GM19193 (cell line): ENCODE data around the gene DDIT3.

Experiments
- POLR2A ChIP-seq: IDR thresholded peaks from 4 replicates; pipeline ENCODE4 v1.6.1; 2011; ENCODE audit not compliant: insufficient read depth, insufficient read length; ENCODE audit errors: extremely low read depth

The DDIT3 gene

DNA sequence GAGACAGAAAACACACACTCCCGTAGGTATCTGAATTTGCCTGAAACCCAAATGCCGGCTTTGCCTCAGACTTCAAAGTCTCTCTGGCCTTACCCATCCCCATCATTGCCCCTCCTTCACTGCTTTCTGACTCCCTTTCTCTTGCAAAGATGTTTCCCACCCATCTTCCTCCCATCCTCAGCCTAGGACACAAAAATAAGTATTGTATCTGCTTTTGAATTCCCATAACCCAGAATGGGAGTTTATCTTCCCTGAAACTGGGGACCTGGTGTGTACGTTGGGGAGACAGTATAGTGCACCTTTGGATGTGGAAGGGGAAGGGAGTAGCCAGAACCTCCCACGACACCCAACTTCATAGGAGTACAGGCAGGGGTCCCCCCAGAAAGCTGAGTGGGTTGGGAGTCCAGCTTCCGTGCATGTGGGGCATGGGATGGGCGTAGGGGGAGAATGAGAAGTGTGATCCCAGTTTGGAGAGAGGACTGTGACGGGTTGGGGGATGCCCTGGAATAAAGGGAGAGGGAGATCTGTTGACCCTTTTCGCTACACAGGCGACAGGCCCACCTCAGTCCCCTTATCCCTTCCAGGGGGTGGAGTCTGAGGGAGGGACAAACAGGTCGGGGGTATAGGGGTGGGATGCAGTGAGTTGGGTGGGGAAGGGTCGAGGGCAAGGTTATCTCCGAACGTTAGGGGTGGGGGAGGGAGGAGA, 29.0 kb upstream of the DDIT3 start:
- no peak for TF ChIP-seq POLR2A

DNA sequence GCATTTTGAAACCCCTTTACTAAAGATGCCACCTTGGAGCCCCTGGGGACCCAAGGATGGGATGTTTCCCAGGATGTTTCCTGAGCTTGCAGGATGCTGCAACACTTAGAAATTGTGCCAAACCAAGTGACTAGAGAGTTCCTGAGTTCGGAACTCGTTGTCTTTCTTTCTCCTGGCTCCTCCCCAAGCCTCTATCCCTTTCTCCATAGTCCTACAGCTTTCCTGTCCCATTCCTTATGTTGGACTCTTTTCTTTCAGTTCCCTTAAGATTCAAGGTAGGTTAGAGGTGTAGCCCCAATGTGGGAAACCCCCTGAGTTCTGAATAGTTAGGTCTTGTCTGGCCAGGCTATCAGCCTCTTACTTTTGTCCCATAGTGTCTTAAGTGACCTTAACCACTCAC, 28.2 kb upstream of the DDIT3 start:
- TF ChIP-seq POLR2A = no peak

DNA sequence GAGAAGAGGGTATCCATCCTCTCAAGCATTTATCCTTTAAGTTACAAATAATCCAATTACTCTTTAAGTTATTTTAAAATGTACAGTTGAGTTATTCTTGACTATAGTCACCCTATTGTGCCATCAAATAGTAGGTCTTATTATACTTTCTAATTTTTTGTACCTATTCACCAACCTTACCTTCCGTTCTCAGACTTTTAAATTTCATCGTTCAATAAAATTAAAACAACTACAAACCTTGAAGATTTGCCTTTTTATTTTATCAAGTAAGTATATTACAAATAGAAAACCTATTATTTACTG, 27.6 kb upstream of the DDIT3 start:
- no peak for TF ChIP-seq POLR2A

DNA sequence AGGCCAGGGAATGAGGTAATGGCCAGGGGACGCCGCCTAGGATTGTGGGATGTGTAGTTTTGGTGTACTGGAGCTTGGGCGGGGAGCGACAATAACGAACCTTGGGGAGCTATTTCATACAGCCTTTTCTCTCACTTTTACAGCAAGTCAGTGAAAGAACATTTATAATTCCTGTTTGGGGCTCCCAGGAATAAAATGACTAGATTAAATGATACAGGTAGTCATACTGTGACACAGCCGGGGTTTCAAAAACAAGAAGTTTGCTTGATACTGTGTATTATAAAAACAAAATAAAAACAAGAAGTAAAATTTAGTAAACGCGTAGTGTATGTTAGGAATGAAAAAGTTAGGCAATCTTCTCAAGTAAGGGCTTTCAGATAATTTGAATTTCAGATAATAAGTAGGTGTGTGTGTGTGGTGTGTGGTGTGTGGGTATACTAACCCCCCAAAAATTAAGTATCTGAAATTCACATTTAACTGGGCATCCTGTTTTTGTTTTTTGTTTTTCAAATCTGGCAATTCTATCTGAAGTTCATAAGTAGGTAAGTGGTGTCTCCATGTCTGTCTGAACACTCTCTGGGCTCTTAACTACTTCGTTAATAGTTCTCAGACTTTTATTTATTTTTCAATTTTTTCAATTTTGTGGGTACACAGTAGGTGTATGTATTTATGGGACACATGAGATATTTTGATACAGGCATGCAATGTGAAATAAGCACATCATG, 27.1 kb upstream of the DDIT3 start:
- no peak for TF ChIP-seq POLR2A

DNA sequence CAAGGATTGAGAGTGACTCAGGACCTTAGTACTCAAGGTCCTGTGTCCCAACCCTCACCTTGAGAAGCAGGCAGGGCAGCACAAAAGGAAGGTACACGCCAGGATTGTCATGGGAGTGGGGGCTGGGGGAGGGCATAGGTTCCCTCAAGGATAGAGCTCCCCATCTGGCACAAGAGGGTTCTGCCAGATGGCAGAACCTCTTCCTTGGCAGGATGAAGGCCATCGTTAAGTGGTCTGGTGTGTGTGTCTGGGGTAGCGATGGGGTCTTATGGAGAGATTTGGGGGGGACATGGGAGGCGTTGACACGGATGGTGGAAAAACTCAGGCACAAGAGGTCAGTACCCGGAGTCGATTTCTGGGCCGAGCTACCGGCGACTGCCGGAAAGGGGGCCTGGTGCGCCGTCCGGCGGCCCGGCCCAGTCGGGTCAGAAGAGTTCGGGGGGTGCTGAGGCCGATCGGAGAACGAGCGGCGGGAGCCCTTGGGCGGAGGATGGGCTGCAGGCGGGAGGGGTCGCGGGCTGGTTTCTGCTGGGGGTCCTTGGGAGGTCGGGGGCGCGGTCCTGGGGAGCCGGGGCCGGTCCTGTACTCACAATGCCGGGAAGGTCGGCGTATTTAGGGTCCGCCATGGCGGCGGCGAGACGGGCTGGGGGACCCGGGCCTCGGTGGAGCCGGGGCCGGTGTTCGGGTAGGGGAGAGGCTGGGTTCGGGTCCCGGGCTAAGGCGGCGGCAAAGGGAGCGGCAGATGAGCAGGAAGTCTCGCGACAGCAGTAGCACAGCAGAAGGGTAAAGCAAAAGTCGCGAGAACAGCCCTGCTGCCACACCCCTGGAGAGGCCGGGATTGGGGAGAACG, 26.3 kb upstream of the DDIT3 start, which contains the start of gene DCTN2:
DCTN2 (minus strand) TSS at position 755 of the 850 bp plus-strand sequence; CDS start at position 626, 129 bp downstream.
- peak; percentile 59 for TF ChIP-seq POLR2A

DNA sequence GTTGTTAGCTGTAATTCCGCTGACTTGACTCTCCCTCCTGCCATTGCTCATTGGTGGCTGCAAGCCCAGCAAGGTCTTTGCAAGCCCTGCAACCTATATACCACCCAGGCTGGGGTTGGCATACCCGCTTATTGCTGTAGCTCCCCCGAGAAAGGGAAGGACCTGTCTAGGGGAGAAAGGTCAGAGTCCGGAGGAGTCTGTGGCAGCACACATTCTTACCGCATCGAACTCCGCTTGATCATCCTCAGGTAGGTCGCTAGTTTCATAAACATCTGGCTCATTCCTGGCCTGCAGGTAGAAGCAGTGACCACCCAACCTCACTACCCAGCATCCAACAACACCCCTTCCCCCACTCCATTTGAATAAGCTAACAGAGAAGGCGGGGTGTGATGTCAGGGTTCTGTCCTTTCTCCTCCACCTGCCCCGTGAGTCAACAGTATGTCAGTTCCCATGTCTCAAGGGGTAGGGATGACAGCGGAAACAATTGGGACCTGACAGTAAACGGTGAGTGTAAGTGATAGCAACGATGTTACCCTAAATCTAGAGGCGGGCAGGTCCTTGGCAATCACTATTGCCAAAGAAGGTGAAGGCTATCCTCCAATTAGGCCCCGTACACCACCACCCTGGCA, 25.6 kb upstream of the DDIT3 start:
- no peak for TF ChIP-seq POLR2A

DNA sequence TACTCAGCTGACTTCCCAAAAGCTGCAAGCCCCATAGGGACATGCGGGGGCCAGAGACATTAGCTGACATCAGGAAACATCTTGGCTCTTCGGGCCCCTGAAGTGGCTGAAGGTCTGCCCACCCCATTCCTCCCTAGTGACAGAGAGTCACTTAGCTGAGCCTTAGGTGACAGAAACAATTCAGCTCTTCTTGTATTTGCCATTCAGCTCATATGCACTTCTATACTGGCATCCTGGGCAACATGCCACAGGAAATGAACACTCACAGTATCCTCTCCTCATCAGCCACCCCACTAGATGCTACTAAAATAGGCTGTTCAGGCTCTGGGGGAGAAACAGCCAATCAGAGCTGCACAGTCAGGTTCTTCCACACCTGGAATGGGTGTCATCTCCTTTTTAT, 23.3 kb upstream of the DDIT3 start:
- TF ChIP-seq POLR2A = no peak

DNA sequence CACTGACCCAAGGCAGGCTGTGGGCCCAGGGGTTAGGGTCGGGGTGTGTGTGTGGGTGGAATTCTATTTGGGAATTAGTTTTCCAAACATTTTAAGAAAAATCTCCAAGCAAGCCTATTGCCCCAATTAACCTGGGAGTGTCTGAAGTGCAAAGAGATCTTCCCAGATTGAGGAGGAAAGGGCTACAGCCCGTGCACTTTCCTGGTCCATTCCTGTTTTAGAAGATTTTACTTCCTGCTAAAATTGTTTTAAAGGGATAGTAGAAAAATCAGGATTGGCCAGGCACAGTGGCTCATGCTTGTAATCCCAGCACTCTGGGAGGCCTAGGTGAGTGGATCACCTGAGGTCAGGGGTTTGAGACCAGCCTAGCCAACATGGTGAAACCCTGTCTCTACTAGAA, 21.4 kb upstream of the DDIT3 start:
- no peak for TF ChIP-seq POLR2A

DNA sequence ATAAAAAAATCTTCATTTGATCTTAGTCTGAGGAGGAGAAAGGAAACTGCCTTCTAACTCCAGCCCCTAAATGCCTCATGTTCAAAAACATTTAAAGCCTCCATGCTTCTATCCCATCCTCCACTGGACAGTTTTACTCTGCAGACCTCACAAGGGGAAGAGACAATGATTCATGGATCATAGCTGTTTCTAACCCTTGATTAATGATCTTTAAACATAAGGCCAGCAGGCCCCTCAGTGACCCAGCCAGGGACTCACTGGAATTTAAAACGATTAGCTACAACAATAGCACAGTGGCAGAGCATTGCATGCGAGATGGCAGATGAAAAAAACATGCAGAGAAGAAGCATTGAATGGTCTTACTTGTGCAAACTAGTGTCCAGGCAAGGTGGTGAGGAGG, 20.7 kb upstream of the DDIT3 start:
- TF ChIP-seq POLR2A = no peak

DNA sequence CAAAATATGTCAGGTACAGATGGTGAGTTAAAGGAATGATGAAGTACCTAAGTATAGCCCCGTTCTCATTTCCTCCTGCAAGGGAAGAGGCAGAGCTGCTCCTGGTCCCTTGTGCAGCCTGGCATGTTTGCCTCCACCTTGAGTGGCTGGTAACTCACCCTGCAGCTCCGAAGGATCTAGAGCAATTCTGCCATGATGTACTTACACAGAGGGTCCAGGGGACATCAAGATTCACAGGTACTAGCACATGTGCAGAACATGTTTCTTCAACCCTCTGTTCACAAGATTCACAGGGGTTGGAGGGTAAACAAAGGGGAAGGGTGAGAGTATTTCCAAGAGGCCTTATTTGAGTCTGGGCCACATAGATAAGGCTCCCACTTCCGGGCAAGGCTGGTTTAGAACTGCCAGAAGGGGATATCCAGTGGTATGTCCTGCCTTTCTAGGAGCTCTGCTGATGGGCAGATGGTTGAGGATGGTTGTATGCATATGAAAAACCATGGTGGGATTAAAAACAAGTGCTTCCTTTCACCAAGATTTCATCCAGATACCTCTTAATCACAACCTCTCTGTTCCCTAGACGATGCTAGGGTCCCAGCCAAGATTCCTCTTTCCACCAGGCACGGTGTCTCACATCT, 18.9 kb upstream of the DDIT3 start:
- TF ChIP-seq POLR2A = no peak

DNA sequence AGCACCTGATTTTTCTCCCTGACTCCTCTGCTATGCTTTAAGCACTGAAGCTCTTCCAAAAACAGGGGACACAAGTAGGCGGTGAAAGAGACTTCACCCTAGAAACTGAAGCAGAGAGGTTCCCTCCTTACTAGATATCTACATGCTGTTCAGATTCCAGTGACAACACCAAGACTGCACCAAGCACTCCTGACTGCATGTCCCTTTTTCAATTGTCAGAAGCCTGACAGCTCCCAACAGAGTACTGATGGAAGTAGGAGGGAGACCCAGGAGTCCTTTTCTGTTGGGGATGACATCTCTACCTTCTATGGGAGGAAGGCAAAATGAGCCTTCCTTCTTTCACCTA, 16.3 kb upstream of the DDIT3 start:
- TF ChIP-seq POLR2A = no peak

DNA sequence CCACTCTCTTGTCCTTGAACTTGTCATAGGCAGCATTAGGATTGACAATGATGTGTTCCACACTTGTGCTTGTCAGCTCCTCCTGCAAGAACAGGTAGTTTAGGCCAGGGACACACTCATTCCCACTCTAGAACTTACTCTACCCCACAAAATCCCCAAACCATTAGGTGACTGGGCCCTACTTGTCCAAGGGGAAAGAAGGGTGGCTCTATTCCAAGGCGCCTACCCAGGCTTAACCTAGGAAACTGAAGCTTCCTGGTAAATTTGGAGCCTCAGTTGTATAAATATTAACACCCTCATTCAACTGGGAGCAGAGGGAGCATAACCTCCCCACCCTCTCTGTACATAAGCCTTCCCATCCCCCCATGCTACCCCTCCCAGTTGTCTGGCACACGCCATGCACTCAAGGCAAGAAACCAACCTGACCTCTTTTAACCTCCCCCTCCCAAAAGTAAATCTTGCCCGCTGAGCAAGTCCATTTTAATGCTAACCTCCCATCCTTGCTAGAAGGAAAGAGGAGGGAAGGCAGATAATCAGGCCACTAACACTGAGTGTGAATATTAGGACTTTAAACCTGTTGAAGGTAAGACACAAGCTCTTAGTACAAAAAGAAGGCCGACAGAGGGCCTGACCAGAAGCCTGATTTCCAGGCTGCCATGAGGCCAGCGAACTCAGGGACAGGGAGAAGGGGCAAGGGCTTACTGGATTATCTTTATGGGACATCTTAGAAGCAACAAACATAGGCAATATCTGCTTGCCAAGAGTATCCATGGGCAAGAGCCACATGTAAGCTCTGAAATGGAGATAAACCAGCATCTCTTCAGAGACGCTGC, 15.7 kb upstream of the DDIT3 start:
- no peak for TF ChIP-seq POLR2A

DNA sequence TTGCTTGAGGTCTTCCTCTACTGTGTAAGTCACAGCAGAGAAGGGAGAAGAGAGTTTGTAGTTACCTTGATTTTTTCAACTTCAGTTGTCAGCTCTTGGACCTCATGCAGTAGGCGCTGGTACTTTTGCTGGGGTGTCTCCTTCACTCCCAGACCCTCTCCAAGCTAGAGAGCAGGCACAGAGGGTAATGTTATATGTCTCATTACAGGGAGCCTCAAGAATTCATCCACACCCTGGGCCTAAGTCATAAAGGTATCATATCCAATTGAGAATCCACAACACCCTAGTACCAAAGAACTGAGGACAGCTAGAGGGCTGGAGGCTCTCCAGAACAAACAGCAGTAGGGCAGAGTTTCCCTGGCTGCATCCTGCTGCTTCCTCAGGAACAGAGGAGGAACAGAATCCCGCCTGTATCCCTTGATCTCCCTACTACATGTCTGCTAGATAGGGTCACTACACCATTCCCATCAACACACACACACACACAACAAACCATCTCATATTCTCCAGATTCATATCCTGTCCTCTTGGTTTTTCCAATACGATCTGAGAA, 14.8 kb upstream of the DDIT3 start:
- no peak for TF ChIP-seq POLR2A

DNA sequence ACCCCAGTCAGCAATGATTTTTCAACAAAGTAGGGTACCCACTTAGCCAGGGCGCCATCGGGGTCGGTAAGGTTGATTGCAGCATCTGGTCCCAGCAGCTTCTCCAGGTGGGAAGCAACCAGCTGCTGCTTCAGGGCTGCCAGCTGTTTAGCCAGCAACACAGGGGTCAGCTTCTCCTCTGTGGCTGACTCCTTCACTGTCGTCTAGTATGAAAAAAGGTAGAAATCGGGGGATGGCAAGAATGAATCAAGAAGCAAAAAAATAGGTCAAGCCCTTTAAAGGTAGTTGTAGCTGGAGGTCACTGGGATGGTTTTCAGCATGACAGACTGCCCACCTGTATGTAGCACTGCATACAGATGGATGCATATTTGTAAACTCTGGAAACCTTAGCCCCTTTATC, 13.9 kb upstream of the DDIT3 start:
- TF ChIP-seq POLR2A = no peak

DNA sequence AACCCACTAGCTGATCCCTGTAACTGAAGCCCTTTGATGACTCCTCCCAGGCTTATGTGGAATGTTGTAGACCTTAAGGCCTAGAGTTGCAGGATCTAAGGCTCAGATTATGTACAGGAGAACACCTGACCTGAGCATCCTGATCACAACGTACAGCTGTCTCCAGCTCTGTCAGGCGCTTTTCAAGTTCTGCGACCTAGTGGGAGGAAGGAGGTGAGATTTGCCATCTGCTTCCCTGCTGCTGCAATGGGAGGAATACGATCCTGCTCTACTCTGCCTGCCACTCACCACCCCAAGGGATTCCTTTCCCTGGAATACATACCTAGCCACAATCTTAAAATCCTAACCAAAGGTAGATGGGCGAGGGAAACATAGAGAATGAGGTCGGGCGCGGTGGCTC, 12.8 kb upstream of the DDIT3 start:
- TF ChIP-seq POLR2A = no peak

DNA sequence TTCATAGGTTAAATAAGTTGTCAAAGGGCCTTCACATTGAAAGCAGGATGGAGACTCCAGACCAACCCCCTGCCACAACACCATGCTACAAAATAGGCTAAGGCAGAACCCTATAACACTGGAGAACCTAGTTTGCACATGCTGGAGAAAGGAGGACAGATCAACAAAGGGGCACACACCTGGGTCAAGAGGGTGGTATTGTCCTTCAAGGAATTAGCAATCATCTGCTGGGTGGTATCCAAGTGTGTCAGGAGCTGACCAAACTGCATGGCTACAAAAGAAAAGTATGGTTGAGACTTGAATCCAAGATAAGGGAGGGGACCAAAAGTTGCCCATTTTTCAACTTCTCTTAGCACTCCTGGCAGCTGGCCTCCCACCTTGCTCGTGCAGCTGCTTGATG, 11.5 kb upstream of the DDIT3 start:
- no peak for TF ChIP-seq POLR2A
